Chondrocyte (in vitro differentiated cells): Measurements from ENCODE around the gene UBE4B. TPM values are rescaled to one million over a fixed set of nuclear protein-coding genes. Genes with fewer than 3 reads are reported as not detected.
A peak's percentile ranks its signal among the peaks of the same experiment; 100 is the strongest.

Experiments used
- DNase-seq: peaks from one replicate; pipeline ENCODE4 v3.0.0; 2021; ENCODE audit warnings: mixed read lengths, low spot score
- H3K27ac Mint-ChIP-seq: one replicate; pipeline ENCODE4 v1.8.0; 2021; ENCODE audit warnings: mild to moderate bottlenecking, moderate library complexity, mixed read lengths; ENCODE audit not compliant: unreplicated experiment
- H3K27me3 Mint-ChIP-seq: 2 replicates; pipeline ENCODE4 v1.8.0; 2021; ENCODE audit warnings: low read depth, mixed read lengths
- H3K36me3 Mint-ChIP-seq: 2 replicates; pipeline ENCODE4 v1.8.0; 2021; ENCODE audit warnings: low read depth, mixed read lengths
- H3K4me1 Mint-ChIP-seq: 2 replicates; pipeline ENCODE4 v1.8.0; 2021; ENCODE audit warnings: low read depth, mild to moderate bottlenecking, mixed read lengths
- H3K4me3 Mint-ChIP-seq: one replicate; pipeline ENCODE4 v1.8.0; 2021; ENCODE audit warnings: mild to moderate bottlenecking, moderate library complexity, mixed read lengths; ENCODE audit not compliant: unreplicated experiment
- H3K9me3 Mint-ChIP-seq: 2 replicates; pipeline ENCODE4 v1.8.0; 2021; ENCODE audit warnings: low read depth, mixed read lengths
- total RNA-seq: library from RNA; stranded (reverse); gene quantifications from 3 replicates; pipeline ENCODE4 v1.2.1, GENCODE V29; 2021
- TF ChIP-seq, protein P1 (sequence below): fragments of 200-600 bp; sonication (generic); IDR thresholded peaks from 2 replicates; pipeline ENCODE4 v1.5.0; 2021; ENCODE audit warnings: antibody characterized with exemption, mild to moderate bottlenecking, moderate library complexity

The UBE4B gene
- total RNA-seq, 1 donor from 2014 or later: 47.1 TPM

DNA sequence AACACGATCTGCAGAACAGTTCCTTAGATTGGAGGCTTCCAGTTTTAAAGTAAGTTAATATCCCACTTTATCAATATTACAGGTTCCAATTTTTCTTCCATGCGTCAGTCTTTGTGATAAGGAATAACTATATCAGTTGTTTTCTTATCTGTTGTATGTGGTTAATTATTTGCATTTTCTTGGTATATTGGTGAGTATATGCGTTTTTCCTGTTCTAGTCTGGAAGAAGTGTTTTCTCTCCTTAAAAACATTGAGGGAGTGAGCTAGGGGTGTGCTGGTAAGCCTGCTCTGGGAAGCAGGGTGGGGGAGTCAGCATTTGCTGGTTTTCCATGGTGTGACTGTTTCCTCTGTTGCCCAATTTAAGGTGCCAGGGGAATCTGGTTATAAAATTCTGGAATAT lies 127.4 kb downstream of the UBE4B start:
- TF ChIP-seq, protein P1, sequence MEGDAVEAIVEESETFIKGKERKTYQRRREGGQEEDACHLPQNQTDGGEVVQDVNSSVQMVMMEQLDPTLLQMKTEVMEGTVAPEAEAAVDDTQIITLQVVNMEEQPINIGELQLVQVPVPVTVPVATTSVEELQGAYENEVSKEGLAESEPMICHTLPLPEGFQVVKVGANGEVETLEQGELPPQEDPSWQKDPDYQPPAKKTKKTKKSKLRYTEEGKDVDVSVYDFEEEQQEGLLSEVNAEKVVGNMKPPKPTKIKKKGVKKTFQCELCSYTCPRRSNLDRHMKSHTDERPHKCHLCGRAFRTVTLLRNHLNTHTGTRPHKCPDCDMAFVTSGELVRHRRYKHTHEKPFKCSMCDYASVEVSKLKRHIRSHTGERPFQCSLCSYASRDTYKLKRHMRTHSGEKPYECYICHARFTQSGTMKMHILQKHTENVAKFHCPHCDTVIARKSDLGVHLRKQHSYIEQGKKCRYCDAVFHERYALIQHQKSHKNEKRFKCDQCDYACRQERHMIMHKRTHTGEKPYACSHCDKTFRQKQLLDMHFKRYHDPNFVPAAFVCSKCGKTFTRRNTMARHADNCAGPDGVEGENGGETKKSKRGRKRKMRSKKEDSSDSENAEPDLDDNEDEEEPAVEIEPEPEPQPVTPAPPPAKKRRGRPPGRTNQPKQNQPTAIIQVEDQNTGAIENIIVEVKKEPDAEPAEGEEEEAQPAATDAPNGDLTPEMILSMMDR: no peak
- H3K36me3 Mint-ChIP-seq: peaks cover 15% of the 10 kb centered on the region
- no peaks in the 10 kb centered on the region for H3K9me3 Mint-ChIP-seq
- peaks cover 11% of the 10 kb centered on the region for H3K4me1 Mint-ChIP-seq
- peak overlapping the region; percentile 27 for H3K27ac Mint-ChIP-seq
- DNase-seq: no peak
- no peak overlapping the region for H3K4me3 Mint-ChIP-seq
- H3K27me3 Mint-ChIP-seq: no peaks in the 10 kb centered on the region

DNA sequence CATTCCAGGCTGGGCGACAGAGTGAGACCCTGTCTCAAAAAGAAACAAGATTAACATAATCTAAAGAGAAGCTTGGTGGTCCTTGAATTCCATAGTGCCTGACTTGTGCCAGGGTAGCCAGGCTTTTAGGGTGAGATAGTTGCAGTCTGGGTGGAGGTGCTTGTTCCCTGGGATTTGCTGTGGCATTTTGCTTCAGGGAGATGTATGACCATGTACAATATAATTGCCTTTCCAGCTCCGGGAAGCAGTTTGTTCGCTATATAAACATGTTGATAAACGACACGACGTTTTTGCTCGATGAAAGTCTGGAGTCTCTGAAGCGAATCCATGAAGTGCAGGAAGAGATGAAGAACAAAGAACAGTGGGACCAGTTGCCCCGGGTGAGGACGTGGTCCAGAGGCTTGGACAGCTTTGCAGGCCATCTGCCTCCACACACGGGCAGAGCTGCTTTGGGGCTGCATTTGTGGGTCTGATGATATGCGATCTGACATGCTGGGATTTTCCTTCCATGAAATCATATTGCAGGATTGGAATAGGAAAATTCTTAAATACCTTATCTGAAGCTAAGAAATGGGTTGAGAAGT lies 128.2 kb downstream of the UBE4B start:
- Mint-ChIP-seq H3K36me3 (peaks cover 19% of the 10 kb centered on the region), H3K27me3 (no peaks in the 10 kb centered on the region), H3K4me3 (no peak overlapping the region), H3K27ac (peak overlapping the region; percentile 85), H3K4me1 (peaks cover 8% of the 10 kb centered on the region), H3K9me3 (no peaks in the 10 kb centered on the region)
- TF ChIP-seq, protein P1: no peak
- DNase-seq: no peak

DNA sequence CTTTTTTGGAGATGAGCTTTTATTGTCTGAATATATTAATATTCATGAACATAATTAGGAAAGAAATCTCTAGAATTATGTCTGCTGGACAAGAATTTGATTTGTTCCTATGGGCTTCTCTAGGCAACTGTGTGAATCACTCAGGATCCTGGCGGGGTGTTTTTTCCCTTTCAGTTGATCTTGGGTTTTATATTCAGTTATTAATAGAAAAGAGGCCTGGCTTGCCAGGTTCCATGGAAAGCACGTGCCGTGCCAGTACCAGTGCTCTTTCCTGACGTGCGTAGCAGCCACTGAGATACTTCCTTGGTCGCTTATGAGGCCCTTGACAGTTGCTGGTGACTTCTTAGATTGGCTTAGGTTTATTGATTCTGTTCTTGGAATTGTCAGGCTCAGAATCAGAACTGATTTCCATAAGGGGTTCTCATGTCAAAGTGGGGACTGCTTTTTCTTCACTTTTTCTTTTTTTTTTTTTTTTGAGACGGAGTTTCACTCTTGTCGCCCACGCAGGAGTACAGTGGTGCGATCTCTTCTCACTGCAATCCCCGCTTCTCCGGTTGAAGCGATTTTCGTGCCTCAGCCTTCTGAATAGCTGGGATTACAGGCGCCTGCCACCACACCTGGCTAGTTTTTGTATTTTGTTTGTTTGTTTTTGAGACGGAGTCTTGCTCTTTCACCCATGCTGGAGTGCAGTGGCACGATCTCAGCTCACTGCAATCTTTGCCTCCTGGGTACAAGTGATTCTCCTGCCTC lies 129.0 kb downstream of the UBE4B start:
- H3K27ac Mint-ChIP-seq: peak overlapping the region; percentile 85
- H3K9me3 Mint-ChIP-seq: no peaks in the 10 kb centered on the region
- TF ChIP-seq, protein P1: no peak

DNA sequence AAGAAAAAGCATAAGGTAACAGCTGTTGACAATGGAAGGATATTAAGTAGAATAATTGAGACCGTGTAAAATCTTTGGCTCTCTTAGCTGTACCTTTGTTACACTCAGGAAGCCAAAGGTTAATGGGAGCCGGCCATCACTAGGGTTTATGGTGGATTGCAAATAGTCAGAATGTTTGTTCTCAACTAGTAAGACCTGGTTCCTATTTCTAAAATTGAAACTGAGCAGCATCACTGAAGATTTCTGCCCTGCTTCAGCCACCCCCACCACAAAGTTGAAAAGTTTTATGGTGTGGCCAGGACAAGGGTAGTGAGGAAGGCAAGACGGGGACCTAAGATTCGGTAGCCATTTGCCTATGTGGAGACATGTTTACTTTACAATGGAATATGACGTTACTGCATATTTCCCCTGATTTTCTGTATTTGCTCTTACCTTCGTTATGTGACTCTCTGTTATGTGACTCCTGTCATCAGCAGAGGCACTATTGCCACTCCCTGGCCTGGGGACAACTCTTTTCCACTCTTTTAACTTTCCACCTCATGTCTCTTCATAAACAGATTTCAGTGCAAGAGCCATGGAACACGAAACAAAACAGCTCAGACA lies 136.3 kb downstream of the UBE4B start:
- H3K27me3 Mint-ChIP-seq: no peaks in the 10 kb centered on the region
- H3K27ac Mint-ChIP-seq: no peak overlapping the region
- H3K4me3 Mint-ChIP-seq: no peak overlapping the region
- H3K4me1 Mint-ChIP-seq: no peaks in the 10 kb centered on the region
- TF ChIP-seq, protein P1: no peak
- DNase-seq: no peak
- no peaks in the 10 kb centered on the region for H3K9me3 Mint-ChIP-seq
- H3K36me3 Mint-ChIP-seq: peaks cover 38% of the 10 kb centered on the region

More for the DNA sequence above, 129.0 kb downstream of the UBE4B start:
- Mint-ChIP-seq H3K36me3 (peaks cover 20% of the 10 kb centered on the region), H3K4me1 (peaks cover 8% of the 10 kb centered on the region), H3K27me3 (no peaks in the 10 kb centered on the region), H3K4me3 (no peak overlapping the region)
- no peak for DNase-seq

DNA sequence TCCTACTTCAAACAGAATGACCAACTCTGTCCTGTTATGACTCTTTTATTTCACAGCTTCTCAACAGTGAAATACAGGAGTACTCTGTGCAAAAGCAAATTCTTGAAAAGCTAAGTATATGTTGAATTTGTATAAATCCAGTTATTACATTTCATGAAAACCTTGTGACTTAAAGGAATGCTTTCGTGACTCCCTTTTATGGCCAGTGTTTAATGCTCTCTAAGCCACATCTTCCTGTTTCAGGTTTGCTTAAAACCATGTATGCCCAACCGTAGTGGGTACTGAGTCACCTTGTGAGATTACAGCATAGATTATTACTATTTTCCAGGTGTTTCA lies 137.4 kb downstream of the UBE4B start:
- Mint-ChIP-seq H3K27ac (no peak overlapping the region), H3K36me3 (peaks cover 36% of the 10 kb centered on the region), H3K4me1 (no peaks in the 10 kb centered on the region), H3K27me3 (no peaks in the 10 kb centered on the region), H3K4me3 (no peak overlapping the region), H3K9me3 (no peaks in the 10 kb centered on the region)
- TF ChIP-seq, protein P1: no peak
- DNase-seq: no peak
